Coronary artery (tissue), 2 donors: ENCODE results near the gene CDCA3.

Experiments
- DNase-seq: peaks from one replicate; pipeline ENCODE4 v3.0.0-alpha.2; 2017; ENCODE audit warnings: low spot score
- H3K27ac ChIP-seq, 2 donors: fragments of 200-600 bp; sonication (generic); one replicate each; pipeline ENCODE4 v1.5.1; 2016 to 2019
- H3K4me3 ChIP-seq: fragments of 200-600 bp; sonication (generic); 2 replicates; pipeline ENCODE4 v1.5.1; 2016; ENCODE audit warnings: mild to moderate bottlenecking, moderate library complexity
- TF ChIP-seq, protein P1 (sequence below): fragments of 200-600 bp; sonication (generic); IDR thresholded peaks from one replicate; pipeline ENCODE4 v1.5.1; 2019; ENCODE audit warnings: antibody characterized with exemption

CDCA3 gene

DNA sequence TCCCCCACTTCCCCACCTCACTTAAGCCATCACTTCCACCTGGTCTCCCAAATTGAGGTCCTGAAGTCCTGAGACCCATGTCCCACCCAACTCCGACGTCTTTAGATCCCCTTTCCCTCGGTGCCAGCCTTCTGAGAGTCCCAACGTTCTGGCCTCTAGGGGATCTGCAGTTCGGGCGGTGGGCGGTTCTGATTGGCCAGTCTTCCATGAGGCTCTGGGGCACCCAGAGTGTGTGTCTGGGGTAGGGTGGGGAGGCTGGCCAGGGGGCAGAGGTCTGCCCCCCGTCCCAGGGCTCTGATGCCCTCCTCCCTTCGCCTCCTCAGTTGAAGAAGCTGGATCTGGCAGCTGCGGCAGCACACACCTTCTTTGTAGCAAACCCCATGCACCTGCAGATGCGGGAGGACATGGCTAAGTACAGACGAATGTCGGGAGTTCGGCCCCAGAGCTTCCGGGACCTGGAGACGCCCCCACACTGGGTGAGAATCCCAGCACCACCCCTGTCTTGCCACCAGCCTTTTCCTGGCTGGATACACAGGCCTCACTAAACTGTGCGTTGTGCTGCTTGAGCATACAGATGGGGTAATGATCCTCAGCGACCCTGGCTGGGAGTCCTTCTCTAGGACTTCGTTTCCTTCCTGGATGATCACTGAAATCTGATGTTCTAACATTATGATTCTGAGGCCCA, 21.4 kb downstream of the CDCA3 start:
- DNase-seq: no peak
- TF ChIP-seq, protein P1, sequence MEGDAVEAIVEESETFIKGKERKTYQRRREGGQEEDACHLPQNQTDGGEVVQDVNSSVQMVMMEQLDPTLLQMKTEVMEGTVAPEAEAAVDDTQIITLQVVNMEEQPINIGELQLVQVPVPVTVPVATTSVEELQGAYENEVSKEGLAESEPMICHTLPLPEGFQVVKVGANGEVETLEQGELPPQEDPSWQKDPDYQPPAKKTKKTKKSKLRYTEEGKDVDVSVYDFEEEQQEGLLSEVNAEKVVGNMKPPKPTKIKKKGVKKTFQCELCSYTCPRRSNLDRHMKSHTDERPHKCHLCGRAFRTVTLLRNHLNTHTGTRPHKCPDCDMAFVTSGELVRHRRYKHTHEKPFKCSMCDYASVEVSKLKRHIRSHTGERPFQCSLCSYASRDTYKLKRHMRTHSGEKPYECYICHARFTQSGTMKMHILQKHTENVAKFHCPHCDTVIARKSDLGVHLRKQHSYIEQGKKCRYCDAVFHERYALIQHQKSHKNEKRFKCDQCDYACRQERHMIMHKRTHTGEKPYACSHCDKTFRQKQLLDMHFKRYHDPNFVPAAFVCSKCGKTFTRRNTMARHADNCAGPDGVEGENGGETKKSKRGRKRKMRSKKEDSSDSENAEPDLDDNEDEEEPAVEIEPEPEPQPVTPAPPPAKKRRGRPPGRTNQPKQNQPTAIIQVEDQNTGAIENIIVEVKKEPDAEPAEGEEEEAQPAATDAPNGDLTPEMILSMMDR: no peak
- Histone ChIP-seq H3K27ac (peak overlapping the region; percentile 85 to 94), H3K4me3 (peak overlapping the region; percentile 92)

DNA sequence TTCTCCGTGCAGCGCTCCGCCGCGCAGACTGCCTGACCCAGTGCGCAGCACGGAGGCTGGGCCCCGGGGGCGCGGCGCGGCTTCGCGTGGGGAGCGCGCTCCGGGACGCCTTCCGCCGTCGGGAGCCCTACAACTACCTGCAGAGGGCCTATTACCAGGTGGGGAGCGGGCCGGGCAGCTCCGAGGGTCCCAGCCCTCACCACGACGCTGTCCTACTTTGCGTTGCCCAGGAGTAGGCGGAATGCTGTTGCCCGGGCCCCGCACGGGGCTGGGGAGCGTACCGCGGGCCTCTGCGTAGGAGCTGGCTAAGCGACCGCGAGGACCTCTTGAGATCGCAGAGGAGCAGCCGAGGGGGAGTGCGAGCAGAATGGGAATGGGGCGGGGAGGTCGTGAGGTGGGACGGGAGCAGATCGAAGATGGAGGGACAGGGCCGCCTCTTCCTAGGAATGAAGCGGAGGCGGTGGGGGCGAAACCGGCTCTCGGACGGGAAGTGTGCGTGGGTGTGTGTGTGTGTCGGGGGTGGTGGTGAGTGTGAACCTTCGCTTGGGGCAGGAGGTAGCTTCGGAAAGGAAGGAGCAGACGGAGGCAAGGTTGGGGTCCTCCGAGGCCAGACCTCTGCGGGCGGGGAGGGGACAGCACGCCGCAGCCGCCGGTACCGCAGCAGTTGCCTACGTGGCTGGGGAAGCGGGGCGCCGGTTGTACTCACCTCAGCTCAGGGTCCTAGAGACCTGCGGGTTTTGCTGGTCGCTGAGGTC, 22.1 kb downstream of the CDCA3 start:
- TF ChIP-seq, protein P1: no peak
- peak overlapping the region; percentile 85 to 94 for H3K27ac ChIP-seq
- H3K4me3 ChIP-seq: peak overlapping the region; percentile 92
- no peak for DNase-seq

DNA sequence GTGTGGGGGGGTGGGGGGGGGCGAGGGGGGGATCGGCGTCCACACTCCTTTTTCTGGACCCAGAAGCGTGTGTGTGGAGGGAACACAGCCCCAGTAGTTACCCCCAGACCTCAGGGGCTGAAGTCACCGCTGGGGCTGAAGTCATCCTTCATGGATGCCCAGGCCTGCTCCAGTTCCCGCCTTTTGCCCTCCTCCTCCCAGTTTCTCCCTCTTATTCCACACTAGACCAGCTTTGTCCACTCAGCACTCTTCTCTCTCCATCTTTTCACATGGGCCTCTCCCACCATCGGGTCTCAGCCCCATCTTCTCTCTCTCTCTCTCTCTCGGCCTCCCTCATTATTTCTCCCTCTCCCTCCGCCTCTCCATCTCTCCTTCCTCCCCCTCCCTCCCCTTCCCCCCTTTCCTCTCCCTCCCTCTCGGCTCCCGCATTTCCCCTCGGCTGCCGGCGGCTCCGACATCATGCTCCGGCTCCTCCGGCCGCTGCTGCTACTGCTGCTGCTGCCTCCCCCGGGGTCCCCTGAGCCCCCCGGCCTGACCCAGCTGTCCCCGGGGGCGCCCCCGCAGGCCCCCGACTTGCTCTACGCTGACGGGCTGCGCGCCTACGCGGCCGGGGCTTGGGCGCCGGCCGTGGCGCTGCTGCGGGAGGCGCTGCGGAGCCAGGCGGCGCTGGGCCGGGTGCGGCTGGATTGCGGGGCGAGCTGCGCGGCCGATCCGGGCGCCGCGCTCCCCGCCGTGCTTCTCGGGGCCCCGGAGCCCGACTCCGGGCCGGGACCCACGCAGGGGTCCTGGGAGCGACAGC, 22.9 kb downstream of the CDCA3 start, which contains the start of gene P3H3:
Gene P3H3 (plus strand): TSS at position 426 of the 799 bp plus-strand sequence. CDS start 34 bp downstream, at position 460.
- TF ChIP-seq, protein P1: no peak
- no peak for DNase-seq
- Histone ChIP-seq H3K27ac (peak within 1 kb of the TSS; percentile 85 to 94), H3K4me3 (peak within 1 kb of the TSS; percentile 92)

DNA sequence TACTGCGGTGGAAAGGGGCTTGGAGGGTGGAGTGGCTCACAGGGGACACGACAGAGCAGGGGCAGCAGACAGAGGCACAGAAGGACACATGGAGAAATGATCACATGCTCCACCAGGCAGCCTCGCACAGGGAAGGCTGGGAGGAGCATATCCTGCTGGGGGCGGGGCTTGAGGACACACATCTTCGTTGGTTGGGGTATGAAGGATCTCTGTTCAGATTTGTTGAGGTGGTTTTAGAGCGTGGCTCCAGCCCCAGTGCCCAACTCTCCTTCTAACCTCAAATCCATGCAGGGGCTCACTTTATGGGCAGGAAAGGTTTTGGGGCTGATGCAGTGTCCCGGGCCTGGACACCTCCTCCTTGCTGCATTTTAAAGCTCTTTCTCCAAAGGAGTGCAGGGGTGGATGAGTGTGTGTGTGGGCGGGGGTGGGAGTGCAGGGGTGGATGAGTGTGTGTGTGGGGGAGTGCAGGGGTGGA, 23.6 kb downstream of the CDCA3 start:
- H3K4me3 ChIP-seq: peak overlapping the region; percentile 92
- TF ChIP-seq, protein P1: no peak
- H3K27ac ChIP-seq: peak overlapping the region in 1 of 2 donors; percentile 94
- peak; percentile 90 for DNase-seq

DNA sequence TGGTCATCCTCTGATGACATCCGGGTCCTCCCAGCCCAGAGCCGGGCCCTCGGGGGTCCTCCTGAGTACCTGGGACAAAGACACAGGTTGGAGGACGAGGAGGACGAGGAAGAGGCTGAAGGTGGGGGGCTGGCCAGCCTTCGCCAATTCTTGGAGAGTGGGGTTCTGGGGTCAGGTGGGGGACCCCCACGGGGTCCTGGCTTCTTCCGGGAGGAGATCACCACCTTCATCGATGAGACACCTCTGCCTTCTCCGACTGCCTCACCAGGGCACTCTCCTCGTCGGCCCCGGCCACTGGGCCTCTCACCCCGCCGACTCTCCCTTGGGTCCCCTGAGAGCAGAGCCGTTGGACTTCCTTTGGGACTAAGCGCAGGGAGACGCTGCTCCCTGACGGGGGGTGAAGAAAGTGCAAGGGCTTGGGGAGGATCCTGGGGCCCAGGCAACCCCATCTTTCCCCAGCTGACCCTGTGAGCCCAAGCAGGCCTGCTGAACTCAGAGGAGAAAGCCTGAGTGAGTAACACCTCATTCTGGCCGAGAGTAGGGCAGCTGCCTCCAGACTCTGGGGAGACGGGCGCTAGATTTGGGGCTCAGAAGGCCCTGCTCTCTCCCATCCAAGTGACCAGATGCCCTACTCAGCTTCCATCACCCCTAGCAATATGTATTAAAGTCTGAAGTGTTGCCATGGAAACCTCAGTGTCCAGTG, 24.2 kb downstream of the CDCA3 start:
- H3K27ac ChIP-seq: peak overlapping the region in 1 of 2 donors; percentile 94
- DNase-seq: no peak
- TF ChIP-seq, protein P1: no peak
- H3K4me3 ChIP-seq: no peak overlapping the region

DNA sequence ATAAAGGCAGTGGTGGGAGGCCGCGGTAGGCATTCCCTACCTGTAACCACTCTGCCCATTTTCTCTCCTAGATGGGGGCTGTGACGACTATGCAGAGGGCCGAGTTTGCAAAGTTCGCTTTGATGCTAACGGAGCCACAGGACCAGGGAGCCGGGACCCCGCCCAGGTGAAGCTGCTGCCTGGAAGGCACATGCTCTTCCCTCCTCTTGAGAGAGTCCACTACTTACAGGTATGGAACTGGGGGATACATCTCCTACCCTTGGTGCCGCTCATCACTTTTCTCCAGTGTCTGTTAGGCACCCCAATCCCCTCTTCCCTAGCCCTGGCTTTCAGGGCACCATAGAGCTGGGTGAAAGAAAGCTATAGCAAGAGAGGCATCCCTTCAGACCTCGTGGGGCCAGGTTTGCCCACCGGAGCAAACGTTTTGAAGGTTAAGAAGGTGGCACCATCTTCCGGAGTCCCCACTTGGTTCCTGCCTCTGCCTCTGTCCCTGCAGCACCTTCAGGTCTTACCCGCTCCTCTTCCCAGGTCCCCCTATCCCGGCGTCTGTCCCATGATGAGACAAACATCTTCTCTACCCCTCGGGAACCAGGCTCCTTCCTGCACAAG, 24.9 kb downstream of the CDCA3 start:
- DNase-seq: no peak
- no peak overlapping the region for H3K4me3 ChIP-seq
- TF ChIP-seq, protein P1: no peak
- H3K27ac ChIP-seq: no peak overlapping the region
